OCI-LY7 (cell line): ENCODE measurements around the gene ITPRIP.

ENCODE experiments used
- CTCF ChIP-seq: fragments of 200-600 bp; sonication (generic); conservative IDR thresholded peaks from 2 replicates; pipeline ENCODE4 v1.5.1; 2014; ENCODE audit warnings: mild to moderate bottlenecking, antibody characterized with exemption, low read length, moderate library complexity, mixed read lengths
- EZH2phosphoT487 ChIP-seq: fragments of 200-600 bp; sonication (generic); IDR thresholded peaks from 2 replicates; pipeline ENCODE4 v1.6.1; 2018; ENCODE audit warnings: low read depth, borderline replicate concordance, mild to moderate bottlenecking, mixed run types, antibody characterized with exemption, low read length, moderate library complexity, mixed read lengths

- no peak for TF ChIP-seq CTCF
- TF ChIP-seq EZH2phosphoT487, result no peak
Observed at GRCh38 chr10:104281694-104282093, 56.6 kb downstream of the ITPRIP start.
